Immature natural killer cell (primary cell): ENCODE measurements around the gene IL9R. TPM values are rescaled to one million over a fixed set of nuclear protein-coding genes. Genes with fewer than 3 reads are reported as not detected.
A peak's percentile ranks its signal among the peaks of the same experiment; 100 is the strongest.

Experiments used
- DNase-seq, 3 donors: peaks; one replicate each; pipeline ENCODE4 v3.0.0; 2022; ENCODE audit warnings: mixed read lengths in 1 of 3
- H3K27ac Mint-ChIP-seq, 6 donors: one replicate each; pipeline ENCODE4 v1.8.0; 2020; ENCODE audit warnings: mixed read lengths in 6 of 6, mild to moderate bottlenecking in 5 of 6, inconsistent platforms in 4 of 6, moderate library complexity in 3 of 6
- H3K27me3 Mint-ChIP-seq, 3 donors: one replicate each; pipeline ENCODE4 v1.8.0; 2020 to 2021; ENCODE audit warnings: low read depth in 3 of 3, mild to moderate bottlenecking in 3 of 3, mixed read lengths in 3 of 3, moderate library complexity in 3 of 3, inconsistent platforms in 1 of 3
- H3K36me3 Mint-ChIP-seq, 3 donors: one replicate each; pipeline ENCODE4 v1.8.0; 2020; ENCODE audit warnings: mixed read lengths in 3 of 3, inconsistent platforms in 2 of 3, mild to moderate bottlenecking in 2 of 3
- H3K4me1 Mint-ChIP-seq, 2 donors: one replicate each; pipeline ENCODE4 v1.8.0; 2020; ENCODE audit warnings: inconsistent platforms in 2 of 2, mild to moderate bottlenecking in 2 of 2, mixed read lengths in 2 of 2, moderate library complexity in 1 of 2
- H3K4me3 Mint-ChIP-seq, 5 donors: one replicate each; pipeline ENCODE4 v1.8.0; 2020; ENCODE audit warnings: mild to moderate bottlenecking in 5 of 5, mixed read lengths in 5 of 5, inconsistent platforms in 3 of 5, moderate library complexity in 3 of 5
- H3K9me3 Mint-ChIP-seq, 6 donors: one replicate each; pipeline ENCODE4 v1.8.0; 2020; ENCODE audit warnings: mild to moderate bottlenecking in 6 of 6, mixed read lengths in 6 of 6, inconsistent platforms in 4 of 6, moderate library complexity in 3 of 6
- polyA plus RNA-seq, 3 donors: library from polyadenylated mRNA; unstranded; fragments of 300-500 nt; fragmentation: Illumina TruSeq; gene quantifications; one replicate each; pipeline ENCODE4 v1.2.3, GENCODE V29; 2021

The IL9R gene, protein sequence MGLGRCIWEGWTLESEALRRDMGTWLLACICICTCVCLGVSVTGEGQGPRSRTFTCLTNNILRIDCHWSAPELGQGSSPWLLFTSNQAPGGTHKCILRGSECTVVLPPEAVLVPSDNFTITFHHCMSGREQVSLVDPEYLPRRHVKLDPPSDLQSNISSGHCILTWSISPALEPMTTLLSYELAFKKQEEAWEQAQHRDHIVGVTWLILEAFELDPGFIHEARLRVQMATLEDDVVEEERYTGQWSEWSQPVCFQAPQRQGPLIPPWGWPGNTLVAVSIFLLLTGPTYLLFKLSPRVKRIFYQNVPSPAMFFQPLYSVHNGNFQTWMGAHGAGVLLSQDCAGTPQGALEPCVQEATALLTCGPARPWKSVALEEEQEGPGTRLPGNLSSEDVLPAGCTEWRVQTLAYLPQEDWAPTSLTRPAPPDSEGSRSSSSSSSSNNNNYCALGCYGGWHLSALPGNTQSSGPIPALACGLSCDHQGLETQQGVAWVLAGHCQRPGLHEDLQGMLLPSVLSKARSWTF
- under 1 TPM in 1 of 3 donors, not detected in 2; 0.14 TPM for polyA plus RNA-seq

DNA sequence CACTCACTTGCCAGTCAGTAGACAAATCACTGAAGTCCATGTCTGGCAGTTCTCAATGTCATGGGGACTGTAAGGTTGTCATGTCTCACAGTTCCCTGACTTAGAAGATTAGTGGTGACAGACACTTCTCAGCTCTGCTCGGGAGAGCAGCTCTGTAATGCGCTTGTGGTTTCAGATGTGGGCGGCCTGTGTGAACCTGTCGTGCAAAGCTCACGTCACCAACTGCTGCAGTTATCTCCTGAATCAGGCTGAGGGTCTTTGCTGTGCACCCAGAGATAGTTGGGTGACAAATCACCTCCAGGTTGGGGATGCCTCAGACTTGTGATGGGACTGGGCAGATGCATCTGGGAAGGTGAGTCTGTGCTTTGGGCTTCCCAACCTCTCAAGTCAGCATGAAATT, at the start of gene IL9R:
Gene IL9R (plus strand): TSS at position 261 of the 400 bp plus-strand sequence. CDS start 64 bp downstream, at position 325.
- Mint-ChIP-seq H3K4me1 (peaks cover 20 to 26% of the 10 kb centered on the region in 2 donors), H3K27ac (peak within 1 kb of the TSS; percentile 23 to 89 (median 77)), H3K4me3 (peak within 1 kb of the TSS in 2 of 5 donors; percentile 3 to 43), H3K27me3 (peaks cover 4 to 11% (median 6%) of the 10 kb centered on the region in 3 donors), H3K36me3 (no peaks in the 10 kb centered on the region), H3K9me3 (no peaks in the 10 kb centered on the region)
- DNase-seq = peak; percentile 56 to 72 (median 64)

DNA sequence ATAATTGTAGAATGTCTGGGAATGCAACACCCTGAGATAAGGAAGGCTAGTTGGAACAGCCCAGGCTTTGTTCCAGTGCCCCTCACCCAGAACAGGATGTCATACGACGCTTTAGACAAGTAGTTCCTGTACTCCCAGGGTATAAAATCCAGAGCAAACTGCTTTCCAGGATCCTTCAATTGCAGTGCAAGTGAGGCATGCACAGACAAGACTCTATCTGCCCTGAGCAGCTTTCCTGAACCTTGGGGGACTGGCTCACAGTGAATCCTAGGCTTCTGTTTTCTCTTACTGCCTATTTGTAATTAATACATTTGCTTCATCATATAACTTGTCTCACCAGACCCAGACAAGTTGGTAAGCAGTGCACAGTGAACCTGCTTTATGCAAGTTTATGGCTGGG, 48.4 kb upstream of the IL9R start:
- DNase-seq = no peak
- Mint-ChIP-seq H3K9me3 (no peaks in the 10 kb centered on the region), H3K36me3 (peaks cover 0 to 4% (median 4%) of the 10 kb centered on the region in 3 donors), H3K4me1 (no peaks in the 10 kb centered on the region), H3K27me3 (no peaks in the 10 kb centered on the region), H3K4me3 (no peak overlapping the region), H3K27ac (no peak overlapping the region)

DNA sequence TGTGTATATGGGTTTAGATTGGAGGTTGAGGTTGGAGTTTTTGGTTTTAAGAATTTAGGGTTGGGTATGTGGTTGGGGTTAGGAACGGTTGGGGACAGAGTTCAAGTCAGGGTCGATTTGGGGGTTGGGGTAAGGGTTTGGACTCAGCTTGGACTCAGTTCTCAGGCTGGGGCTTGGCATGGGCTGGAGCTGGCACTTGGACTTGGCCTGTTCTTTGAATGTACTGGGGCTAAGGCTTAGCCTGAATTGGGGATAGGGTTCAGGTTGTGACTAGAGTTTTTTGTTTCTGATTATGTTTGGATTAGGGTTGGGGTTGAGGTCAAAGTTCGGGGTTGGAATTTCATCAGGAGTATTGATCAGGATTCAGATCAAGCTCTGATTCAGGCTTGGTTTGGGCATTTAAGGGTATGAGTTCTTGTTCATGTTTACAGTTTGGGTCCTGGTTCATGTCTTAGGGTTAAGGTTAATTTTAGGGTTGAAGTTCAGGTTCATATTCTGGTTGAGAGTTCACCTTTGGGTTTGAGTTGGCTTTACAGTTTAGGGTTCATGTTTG, 46.2 kb upstream of the IL9R start:
- Mint-ChIP-seq H3K36me3 (peaks cover 0 to under 1% (median 0%) of the 10 kb centered on the region in 3 donors), H3K9me3 (no peaks in the 10 kb centered on the region), H3K4me3 (no peak overlapping the region), H3K27ac (no peak overlapping the region), H3K4me1 (no peaks in the 10 kb centered on the region), H3K27me3 (peaks cover 0 to 1% (median 0%) of the 10 kb centered on the region in 3 donors)
- no peak for DNase-seq

DNA sequence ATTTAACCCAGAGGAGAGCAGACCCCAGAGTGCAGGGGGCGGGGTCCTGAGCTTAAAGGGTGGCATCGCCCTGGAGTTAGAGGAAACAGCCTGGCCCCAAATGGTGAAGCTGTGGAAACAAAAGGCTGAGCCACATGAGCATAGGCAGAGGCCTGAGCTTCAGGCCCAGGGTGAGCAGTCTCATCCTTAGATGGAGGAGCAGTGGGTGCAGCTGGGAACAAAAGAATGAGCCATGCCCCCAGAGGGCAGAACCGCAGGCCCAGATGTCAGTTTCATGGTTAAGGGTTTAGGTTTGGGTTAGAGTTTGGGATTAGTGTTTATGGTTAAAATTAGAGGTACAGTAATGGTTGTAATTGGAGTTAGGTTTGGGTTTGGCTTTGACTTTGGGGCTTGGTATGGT, 44.4 kb upstream of the IL9R start:
- Mint-ChIP-seq H3K4me1 (no peaks in the 10 kb centered on the region), H3K27me3 (peaks cover 0 to 1% (median 0%) of the 10 kb centered on the region in 3 donors), H3K36me3 (no peaks in the 10 kb centered on the region)

DNA sequence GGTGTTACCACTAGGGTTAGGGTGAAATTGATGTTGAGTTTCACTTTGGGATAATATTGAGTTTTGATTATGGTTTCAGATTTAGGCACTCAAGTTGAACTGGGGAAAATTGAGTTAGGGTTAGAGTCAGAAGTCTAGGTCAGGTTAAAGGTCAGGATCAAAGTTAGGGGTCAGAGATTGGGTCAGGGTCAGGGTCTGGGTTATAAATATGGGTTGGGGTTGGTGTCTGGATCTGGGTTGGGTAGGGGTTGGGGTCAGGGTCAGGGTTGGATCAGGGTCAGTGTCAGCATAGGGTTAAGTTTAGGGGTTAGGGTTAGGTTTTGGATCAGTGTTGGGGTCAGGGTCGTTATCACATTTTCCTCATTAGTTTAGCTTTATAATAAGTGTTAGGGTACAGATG, 42.7 kb upstream of the IL9R start:
- Mint-ChIP-seq H3K4me1 (no peaks in the 10 kb centered on the region), H3K27me3 (peaks cover 0 to 5% (median 0%) of the 10 kb centered on the region in 3 donors), H3K27ac (no peak overlapping the region), H3K4me3 (no peak overlapping the region), H3K9me3 (no peaks in the 10 kb centered on the region), H3K36me3 (no peaks in the 10 kb centered on the region)
- DNase-seq = no peak

More for the DNA sequence above, 44.4 kb upstream of the IL9R start:
- Mint-ChIP-seq H3K9me3 (no peaks in the 10 kb centered on the region), H3K27ac (no peak overlapping the region), H3K4me3 (no peak overlapping the region)
- DNase-seq = no peak

DNA sequence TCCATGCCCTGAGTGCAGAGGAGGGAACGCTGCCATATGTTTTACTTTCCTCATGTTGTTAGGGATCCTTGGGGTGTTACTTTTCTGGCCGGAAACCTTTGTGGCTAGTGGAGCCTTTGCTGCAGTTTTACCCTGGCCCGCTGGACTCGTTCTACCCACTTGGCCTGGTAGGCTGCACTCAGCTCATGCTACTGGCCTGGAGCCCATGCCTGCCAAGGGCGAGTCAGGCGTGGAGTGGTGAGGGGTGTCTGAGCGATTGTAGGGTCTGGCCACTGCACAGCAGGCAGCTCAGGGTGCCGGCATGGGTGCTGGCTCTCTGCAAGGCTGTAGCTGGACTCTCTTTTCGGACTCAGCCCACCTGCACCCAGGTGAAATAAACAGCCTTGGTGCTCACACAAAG, 41.4 kb upstream of the IL9R start:
- H3K27ac Mint-ChIP-seq = no peak overlapping the region
- peaks cover 0 to 5% (median 0%) of the 10 kb centered on the region in 3 donors for H3K27me3 Mint-ChIP-seq
- DNase-seq = no peak
- H3K36me3 Mint-ChIP-seq = no peaks in the 10 kb centered on the region
- H3K4me3 Mint-ChIP-seq = no peak overlapping the region
- no peaks in the 10 kb centered on the region for H3K4me1 Mint-ChIP-seq
- H3K9me3 Mint-ChIP-seq = no peaks in the 10 kb centered on the region

DNA sequence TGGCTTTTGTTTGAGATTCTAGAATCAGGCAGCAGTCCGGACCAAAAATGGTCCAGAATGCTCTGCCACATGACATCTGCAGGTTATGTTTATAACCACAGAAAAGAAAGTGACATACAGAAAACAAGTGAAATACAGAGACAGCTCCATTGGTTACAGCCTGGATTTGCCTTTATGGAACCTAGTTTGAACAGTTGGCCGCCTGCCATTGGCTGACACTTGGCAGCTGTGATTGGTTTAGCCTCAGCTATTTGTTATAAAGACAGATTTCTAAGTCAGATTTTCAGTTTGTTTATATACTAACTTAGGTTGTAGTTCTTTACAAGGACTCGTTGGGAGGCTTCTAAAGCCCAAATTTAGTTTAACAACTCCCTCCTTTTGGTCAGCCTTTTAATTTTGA, 40.8 kb upstream of the IL9R start:
- H3K9me3 Mint-ChIP-seq = no peaks in the 10 kb centered on the region
- no peaks in the 10 kb centered on the region for H3K4me1 Mint-ChIP-seq
- no peak for DNase-seq
- no peaks in the 10 kb centered on the region for H3K36me3 Mint-ChIP-seq
- no peak overlapping the region for H3K27ac Mint-ChIP-seq
- no peak overlapping the region for H3K4me3 Mint-ChIP-seq
- peaks cover 0 to 5% (median under 1%) of the 10 kb centered on the region in 3 donors for H3K27me3 Mint-ChIP-seq

DNA sequence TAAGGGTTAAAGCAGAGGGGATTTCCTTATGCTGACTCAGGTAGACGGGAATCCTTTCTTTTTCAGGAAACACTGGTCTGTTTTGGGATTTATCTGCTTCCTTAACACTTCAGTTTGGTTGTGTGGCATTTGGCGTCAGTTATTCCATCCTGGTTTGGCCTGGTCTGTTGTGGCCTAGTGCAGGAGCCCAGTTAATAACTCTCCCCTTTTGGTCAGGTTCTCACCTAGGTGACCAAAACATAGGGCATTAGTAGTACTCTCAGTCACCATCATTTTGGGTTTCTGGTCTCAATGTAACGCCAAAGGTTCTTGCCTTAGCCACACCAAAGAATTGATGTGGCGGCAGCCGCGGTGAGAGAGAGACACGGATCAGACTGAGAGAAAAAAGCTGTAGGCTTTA, 39.7 kb upstream of the IL9R start:
- H3K4me1 Mint-ChIP-seq = no peaks in the 10 kb centered on the region
- no peaks in the 10 kb centered on the region for H3K9me3 Mint-ChIP-seq

DNA sequence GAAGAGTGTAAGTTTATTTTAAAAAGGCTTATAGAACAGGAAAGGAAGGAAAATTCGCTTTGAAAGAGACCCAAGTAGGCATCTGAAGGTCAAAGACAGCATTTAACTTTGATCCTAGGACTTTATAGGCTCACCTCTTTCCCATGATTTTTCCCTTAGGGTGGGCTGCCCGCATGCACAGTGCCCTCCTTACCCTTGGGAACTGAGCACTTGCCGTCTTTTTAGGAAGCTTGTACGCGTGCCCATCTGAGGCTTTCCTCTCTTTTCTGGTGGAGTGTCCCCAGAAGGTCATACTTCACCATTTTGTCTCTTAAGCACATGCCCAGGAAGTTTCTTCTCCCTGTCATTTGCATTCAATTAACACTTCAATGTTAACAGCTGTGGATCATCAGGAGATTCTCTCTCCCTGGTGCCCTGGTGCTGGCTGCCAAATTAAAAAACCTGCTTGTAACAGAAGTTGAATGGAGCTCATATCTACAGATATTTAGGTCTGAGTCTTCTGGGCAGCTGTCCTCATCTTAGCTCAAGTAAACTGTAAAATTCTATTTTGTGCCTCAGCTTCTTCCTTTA, 38.4 kb upstream of the IL9R start:
- Mint-ChIP-seq H3K36me3 (peaks cover 0 to 5% (median 0%) of the 10 kb centered on the region in 3 donors), H3K27me3 (peaks cover 0 to 7% (median 5%) of the 10 kb centered on the region in 3 donors), H3K4me3 (no peak overlapping the region), H3K27ac (no peak overlapping the region), H3K4me1 (no peaks in the 10 kb centered on the region), H3K9me3 (peaks cover under 1 to 11% (median 6%) of the 10 kb centered on the region in 6 donors)
- no peak for DNase-seq

More for the DNA sequence above, 39.7 kb upstream of the IL9R start:
- no peak for DNase-seq
- Mint-ChIP-seq H3K36me3 (no peaks in the 10 kb centered on the region), H3K27ac (no peak overlapping the region), H3K27me3 (peaks cover 0 to 5% (median 3%) of the 10 kb centered on the region in 3 donors), H3K4me3 (no peak overlapping the region)

DNA sequence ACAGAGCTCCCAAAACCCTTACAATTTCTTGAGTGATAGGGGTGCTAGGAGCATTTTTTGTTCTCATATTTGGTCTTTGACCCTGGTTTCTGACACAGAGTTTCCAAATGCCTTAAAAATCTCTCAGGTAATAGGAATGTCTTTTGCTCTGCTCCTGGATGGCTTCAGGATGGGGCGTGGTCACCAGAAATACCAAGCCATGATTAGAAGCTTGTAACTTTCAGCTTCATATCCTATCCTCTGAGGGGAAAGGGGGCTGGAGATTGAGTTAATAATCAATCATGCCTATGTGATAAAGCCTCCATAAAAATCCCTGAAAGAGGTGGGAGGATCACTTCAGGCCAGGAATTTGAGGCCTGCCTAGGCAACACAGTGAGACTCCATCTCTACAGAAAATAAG, 34.6 kb upstream of the IL9R start:
- H3K27ac Mint-ChIP-seq = no peak overlapping the region
- no peak for DNase-seq
- no peaks in the 10 kb centered on the region for H3K4me1 Mint-ChIP-seq
- H3K36me3 Mint-ChIP-seq = peaks cover 0 to 5% (median 0%) of the 10 kb centered on the region in 3 donors
- no peak overlapping the region for H3K4me3 Mint-ChIP-seq
- H3K27me3 Mint-ChIP-seq = peaks cover 2 to 12% (median 3%) of the 10 kb centered on the region in 3 donors
- peaks cover 2 to 12% (median 7%) of the 10 kb centered on the region in 6 donors for H3K9me3 Mint-ChIP-seq

DNA sequence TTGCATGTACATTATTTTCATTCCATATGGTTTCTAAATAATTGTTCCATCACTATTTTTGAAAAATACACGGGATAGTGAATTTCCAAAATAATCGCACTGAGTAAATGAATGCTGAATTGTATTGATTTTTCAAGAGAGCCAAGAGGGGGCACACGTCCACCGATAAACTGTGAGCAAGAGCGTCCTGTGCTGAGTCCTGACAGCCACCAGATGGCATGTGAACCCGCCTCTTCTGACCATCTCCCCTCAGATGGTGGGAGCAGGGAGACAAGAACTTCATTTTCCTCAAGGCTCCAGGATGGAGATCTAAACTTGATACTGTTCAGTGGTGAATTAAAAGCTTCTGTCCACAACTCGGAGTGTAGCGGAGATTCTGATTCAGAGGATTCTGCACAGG, 30.6 kb upstream of the IL9R start:
- Mint-ChIP-seq H3K4me1 (no peaks in the 10 kb centered on the region), H3K27me3 (peaks cover 4 to 27% (median 7%) of the 10 kb centered on the region in 3 donors), H3K9me3 (peaks cover 2 to 27% (median 14%) of the 10 kb centered on the region in 6 donors), H3K27ac (no peak overlapping the region), H3K4me3 (no peak overlapping the region), H3K36me3 (peaks cover 0 to 11% (median 4%) of the 10 kb centered on the region in 3 donors)
- DNase-seq = peak; percentile 6 to 31 (median 22)

DNA sequence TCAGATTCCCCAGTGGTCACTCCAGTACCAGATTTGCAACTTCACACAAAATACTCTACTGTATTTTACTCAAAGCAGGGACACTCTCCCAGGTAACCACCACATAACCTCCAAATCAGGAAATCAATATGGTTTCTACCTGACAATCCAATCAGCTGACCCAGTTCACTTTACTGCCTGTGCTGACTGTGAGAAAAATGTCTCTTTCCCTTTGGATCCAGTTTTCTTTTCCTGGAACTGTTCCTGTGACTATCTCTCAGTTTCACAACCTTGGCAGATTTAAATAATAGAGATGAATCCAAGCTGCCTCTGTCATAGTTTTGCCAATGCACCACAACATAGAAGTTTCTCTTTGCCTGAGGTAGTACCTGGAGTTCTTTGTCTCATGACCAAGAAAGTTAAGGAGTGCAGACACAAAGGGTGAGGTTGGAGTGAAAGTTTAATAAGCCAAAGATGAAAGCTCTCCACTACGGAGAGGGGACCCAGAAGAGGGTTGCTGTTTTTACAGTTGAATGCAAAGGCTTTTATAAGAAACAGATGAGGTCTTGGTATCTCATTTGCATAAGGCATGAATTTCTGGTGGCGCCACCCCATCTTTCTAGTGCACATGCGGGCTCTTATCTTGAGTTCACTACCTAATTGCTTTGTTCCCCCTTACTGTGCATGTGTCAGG, 29.7 kb upstream of the IL9R start:
- Mint-ChIP-seq H3K27ac (no peak overlapping the region), H3K36me3 (peaks cover 0 to 11% (median 4%) of the 10 kb centered on the region in 3 donors), H3K9me3 (peaks cover 2 to 27% (median 14%) of the 10 kb centered on the region in 6 donors), H3K4me3 (no peak overlapping the region), H3K27me3 (peaks cover 4 to 27% (median 7%) of the 10 kb centered on the region in 3 donors), H3K4me1 (no peaks in the 10 kb centered on the region)
- DNase-seq = no peak

DNA sequence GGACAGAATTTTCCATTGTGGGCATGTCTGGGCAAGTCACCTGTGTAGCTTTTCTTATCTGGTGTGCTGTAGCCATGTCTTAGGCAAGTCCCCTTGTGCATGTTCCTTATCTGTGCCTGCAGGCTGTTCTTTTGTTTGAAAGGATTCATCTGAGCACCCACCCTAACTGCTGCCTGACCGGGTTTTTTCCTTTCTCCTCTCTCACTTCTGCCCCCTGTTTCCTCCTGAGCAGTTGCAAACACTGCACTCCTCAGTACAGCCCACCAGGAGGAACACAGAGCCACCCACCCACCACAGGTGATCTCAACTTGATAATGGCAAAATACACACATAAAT, 29.2 kb upstream of the IL9R start:
- H3K27ac Mint-ChIP-seq = no peak overlapping the region
- no peak overlapping the region for H3K4me3 Mint-ChIP-seq
- peaks cover 2 to 27% (median 12%) of the 10 kb centered on the region in 6 donors for H3K9me3 Mint-ChIP-seq
- H3K4me1 Mint-ChIP-seq = no peaks in the 10 kb centered on the region
- DNase-seq = no peak
- H3K36me3 Mint-ChIP-seq = peaks cover 0 to 11% (median 4%) of the 10 kb centered on the region in 3 donors
- peaks cover 4 to 25% (median 7%) of the 10 kb centered on the region in 3 donors for H3K27me3 Mint-ChIP-seq
